CD4-positive, alpha-beta T cell treated with Interleukin-4 for 1 hour (primary cell): Measurements from ENCODE around the gene CYP19A1.
A peak's percentile ranks its signal among the peaks of the same experiment; 100 is the strongest.
"Not testable (repeated sequence)": the region's sequence is repeated elsewhere in the genome, so short reads cannot be mapped to it uniquely, and the experiment has no call there.

ENCODE experiments used
- DNase-seq, 2 donors: peaks; one replicate each; pipeline ENCODE4 v3.0.0-alpha.2; 2020 to 2022

Gene CYP19A1

DNA sequence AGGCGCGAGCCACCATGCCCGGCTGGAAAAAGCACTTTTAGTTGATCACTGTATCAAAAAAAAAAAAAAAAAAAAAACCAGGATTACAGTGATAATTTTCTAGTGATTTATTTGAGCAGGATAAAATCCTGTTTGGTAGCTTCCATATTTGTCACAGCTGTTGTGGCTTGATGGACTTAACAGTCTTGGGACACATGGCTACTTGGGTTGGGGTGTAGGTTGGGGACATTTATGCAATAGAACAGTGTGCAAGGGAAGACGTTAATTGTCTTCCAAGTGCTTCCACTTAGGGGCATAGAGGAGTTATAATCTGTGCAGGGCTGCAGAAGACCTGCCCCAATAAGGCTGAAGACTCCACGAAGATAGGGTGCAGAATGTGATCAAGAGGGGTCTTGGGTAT, 136.8 kb downstream of the CYP19A1 start:
- no peak for DNase-seq

DNA sequence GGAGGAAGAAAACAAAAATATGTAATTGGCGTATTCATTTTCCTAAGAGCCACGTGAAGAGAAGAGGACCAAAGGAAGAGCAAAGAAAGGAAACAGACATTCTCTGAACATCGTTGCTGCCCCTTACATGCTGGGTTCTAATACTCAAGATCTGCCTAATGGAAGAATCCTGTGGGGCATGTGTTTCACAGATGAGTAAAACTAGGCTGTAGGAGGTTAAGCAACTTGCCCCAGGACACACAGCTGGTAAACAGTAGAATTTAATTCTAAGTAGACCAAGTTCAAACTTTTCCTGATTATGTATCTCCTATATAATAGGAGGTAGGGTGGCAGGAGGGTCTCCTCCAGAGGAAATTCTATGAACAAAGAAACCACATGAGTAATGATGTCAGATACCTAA, 137.6 kb downstream of the CYP19A1 start:
- no peak for DNase-seq

DNA sequence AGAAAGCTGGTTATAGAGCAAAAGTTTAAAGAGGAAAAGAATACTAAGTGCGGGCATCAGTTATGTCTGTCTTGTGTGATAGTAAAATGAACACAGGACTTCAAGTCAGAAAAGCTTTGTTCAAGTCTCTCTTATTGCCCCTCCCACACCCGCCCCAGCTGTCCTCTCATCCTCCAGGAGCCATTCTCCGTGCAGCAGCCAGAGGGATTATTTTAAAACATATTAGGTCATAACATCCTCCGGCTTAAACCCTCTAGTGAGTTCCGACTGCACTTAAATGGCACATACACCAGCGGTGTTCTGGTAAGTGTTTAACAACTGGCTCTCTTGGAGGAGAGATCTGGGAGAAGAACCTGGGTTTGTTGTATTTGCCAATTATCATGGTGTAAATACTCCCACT, 138.9 kb downstream of the CYP19A1 start:
- no peak for DNase-seq

DNA sequence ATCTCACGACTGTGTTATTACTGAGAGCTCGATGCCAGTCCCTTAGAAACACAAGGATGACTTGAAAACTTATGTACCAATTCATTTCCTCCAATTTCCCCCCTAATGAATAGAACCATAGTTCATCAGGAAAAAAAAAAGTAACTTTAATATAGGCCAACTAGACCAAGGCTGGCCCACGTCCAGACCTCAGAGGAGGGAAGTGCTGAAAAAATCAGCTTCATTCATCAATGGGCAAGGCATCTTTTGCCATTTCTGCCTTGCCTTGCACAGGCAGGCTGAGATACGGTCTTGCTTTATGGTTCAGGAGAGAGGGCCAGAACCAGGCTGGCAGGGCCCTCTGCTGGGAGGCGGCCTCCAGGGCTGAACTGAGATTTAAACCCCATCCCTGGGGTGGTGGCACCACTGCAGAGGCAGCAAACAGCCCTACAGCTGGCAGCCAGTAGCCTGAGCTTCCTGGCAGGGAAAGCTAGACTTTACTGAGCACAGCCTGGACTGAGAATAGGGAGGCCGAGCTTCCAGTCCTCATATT, 139.6 kb downstream of the CYP19A1 start:
- DNase-seq: no peak

DNA sequence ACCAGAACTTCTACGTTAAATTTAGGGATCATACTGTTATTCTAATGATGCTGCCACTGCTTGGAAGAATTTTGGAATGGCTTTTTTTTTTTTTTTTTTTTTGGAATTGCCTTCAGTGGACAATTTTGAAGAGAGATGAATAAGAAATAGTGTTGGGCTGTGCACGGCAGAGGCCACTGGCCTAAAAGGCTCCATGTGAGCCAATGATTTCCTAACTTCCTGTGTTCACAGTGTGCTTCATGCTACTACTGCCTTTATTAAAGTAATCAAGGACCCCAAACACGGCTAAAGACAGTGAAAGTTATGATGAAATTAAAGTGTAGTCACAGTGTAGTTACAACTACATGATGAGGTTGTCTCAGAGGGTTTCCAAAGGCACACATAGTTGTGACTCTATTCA, 142.9 kb downstream of the CYP19A1 start:
- DNase-seq: no peak

DNA sequence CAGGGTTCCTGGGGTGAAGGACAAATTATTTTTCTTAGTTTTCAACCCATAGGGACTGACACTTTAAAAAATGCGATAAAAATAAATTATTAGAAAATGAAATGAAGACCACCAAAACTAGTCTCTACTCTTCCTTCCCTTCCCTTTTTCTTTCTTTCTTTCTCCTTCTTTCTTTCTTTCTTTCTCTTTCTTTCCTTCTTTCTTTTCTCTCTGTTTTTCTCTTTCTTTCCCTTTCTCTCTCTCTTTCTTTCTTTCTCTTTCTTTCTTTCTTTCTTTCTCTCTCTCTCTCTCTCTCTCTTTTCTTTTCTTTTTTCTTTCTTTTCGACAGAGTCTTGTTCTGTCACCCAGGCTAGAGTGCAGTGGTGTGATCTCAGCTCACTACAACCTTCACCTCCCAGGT, 144.4 kb downstream of the CYP19A1 start:
- no peak for DNase-seq

DNA sequence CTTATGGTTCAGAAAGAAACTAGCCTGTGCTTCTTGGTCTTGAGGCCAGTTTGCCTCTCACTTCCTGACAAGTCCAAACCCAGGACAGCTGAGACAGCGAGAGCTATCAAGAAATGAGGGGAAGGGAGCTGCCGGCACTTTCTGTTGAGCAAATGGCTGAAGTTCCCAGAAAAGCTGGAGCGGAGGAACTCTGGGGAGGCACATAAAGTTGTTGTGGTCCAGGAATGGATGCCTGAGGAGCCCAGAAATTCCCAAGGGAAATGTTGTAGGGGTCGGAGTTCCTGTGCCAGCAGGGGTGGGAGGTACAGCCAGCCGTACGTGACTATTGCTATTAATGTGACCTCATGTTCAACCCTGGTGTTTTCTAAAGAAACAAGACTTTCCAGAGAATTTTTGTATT, 144.9 kb downstream of the CYP19A1 start:
- DNase-seq: no peak

DNA sequence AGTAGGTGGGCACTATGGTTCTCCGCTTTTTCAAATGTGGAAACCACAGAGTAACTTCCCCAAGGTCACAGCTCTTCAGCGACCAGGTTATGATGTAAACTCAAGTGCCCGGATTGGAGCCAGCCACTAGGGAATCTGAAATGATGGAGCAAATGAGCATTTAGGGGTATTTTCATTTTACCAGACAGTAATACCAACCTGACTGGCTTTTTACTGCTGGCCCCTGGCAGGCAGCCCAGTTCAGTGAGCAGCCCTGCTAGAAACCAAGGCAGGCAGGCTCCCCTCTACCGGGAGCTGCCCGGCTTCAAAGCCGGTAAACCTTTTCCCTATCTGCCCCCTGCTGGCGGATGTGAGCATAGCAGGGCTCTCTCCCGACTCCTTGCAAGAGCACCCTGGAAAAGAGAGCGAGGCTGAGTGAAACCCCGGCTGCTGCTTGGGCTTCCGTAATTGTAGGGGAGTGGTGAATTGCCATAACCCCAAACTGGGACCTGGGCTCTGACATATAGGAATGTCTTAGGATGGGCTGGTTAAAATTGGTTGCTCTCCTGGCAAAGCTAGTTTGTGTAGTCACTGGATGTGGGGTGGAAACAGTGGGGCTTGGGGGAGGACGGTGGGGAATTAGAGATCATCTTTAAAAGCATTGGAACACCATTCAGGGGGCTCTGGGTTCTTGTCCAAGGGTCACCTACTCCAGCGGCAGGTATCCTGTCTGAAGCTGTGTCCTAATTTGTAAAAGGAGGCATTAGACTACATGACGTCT, 145.7 kb downstream of the CYP19A1 start:
- peak; percentile 58 to 64 for DNase-seq

DNA sequence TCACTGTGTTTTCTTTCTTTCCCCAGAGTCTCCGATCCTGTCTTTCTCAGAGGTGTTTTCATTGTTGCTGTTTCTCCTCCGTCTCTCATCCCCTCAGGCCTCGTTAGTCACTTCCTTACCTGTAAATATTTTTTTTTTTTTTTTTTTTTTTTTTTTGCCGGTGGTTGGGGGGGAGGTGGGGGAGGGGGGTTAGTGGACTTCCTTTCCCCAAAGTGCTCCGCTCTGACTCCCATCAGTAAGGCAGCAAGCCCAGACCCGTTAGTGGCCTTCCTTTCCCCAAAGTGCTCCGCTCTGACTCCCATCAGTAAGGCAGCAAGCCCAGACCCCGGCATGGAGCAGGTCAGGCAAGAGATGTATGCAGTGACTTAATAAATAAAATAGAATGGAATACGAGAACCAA, 146.6 kb downstream of the CYP19A1 start:
- DNase-seq: no peak

DNA sequence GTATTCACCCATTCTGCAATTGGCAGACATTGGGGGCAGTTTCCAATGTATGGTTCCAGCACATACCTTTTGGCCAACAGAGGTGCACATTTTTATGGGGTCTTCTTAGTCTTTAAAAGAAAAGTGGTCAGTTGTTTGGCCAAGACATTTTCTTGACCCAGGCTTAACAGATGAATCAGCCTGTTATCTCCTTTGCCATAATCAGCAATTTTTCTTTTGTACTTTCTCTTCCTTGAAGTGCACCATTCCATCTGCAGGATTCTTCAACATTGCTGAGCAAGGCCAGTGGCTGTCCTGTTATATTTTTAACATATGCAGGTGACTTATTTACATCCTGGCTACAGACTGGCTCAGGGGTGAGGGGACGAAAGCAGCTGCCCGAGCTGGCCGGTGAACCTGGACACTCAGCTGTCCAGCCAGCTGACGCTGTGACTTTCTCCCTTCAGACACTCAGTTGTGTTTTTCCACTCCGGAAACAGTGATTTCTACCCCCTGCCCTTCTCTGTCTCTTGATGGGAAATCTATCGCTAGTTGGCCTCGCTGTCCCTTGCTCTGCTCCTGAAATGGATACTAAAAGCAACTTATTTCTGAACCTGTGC, 147.2 kb downstream of the CYP19A1 start:
- no peak for DNase-seq

DNA sequence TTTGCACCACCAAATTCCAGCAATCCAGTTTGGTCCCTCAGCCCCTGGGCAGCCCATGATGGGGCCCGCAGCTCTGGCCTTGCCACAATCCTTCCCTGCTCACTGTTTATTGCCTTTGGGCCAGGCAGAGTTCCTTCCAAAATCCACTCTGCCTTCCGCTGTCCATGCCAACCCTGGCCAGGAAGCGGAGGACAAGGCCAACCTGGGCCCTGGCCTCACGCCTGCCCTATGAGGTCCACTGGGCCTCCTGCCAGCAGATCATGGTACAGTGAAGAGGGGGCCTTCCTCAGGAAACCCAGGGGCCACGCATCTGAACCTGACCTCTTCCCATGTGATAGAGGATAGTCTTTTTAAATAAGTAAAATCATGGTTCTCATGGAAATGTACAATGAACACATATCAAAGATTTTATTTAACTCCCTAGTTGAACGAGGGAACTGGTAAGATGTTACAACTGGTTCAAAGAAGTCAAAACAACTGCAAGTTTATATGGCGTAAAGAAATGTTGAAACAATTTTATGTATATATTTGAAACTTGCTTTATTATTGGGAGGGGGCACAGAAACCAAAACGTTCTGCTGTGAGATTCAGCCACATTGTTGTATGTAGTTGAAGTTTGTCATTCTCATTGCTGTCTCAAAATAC, 147.8 kb downstream of the CYP19A1 start:
- DNase-seq: no peak

DNA sequence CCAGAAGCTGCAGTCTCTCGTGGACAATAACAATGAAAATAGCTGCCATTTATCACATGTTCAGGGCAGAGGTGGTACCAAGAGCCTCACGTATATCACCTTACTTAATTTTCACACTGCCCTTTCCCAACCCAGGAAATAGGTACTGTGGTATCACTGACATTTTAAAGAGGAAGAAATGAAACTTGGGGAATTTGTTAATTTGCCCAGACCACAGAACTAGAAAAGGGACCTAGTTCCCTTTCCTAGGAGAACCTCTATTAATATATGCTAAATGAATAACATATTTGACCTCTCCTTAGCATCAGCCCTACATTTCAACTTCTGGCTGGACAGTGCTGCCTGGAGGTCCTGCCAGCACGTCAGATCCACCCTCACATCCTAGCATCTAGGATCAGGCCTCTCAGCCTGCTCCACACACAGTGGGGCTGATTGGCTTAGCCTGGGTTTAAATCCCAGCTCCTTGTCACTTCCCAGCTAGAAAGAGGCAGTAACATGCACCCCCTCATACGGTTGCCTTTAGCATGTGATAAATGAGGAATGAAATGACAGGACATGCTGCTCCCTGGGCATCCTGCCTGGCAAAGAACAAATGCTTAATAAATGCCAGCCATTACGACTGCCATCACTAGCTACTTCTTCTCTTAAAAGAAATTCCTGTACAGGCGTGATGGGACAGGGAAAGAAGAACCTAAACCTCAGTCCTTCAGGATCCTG, 148.6 kb downstream of the CYP19A1 start:
- DNase-seq: no peak

DNA sequence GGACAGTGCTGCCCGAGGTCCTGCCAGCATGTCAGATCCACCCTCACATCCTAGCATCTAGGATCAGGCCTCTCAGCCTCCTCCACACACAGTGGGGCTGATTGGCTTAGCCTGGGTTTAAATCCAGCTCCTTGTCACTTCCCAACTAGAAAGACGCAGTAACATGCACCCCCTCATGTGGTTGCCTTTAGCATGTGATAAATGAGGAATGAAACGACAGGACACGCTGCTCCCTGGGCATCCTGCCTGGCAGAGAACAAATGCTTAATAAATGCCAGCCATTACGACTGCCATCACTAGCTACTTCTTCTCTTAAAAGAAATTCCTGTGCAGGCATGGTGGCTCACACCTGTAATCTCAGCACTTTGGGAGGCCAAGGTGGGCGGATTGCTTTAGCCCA, 149.6 kb downstream of the CYP19A1 start:
- DNase-seq: not testable (repeated sequence)

DNA sequence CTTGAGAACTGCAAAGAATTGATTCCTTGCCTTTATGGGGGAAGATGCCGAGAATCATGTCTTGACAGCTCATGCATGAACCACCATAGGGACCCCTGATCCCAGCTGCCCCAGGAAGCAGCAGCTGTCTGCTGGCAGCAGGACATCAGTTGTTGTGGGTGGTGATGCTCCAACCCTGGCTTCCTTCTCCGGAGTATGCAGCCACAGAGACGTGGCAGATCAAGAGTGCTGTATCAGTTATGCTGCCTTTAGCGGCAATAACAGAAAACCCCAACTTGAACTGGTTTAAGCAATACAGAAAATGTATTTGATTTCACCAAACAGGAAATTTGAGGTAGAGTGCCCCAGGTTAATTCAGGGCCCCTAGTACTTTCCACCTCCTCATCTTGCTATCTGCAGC, 151.5 kb downstream of the CYP19A1 start:
- DNase-seq: no peak

DNA sequence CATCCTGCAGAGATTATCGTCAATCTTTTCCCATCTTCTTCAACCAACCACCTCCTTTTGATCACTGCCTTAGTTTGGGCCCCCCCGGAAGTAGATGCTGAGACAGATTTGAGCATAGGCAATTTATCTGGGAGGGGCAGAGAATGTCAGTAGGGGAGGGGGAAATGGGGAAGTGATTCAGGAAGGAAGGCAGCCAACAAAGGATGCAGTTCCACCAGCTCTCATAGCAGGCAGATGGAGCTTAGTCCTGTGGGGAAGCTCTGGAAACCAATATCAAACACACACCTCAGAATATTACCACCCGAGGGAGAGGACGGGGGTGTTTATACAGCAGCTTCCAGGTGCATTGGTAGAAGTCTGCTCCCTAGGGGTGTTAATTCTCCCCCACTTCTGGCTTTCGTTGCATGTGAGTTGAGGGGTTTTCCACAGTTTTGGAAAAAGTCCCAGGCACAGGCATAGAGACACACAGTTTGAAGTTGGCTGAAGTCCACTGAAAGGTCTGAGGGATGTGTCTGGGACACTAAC, 152.2 kb downstream of the CYP19A1 start:
- no peak for DNase-seq

DNA sequence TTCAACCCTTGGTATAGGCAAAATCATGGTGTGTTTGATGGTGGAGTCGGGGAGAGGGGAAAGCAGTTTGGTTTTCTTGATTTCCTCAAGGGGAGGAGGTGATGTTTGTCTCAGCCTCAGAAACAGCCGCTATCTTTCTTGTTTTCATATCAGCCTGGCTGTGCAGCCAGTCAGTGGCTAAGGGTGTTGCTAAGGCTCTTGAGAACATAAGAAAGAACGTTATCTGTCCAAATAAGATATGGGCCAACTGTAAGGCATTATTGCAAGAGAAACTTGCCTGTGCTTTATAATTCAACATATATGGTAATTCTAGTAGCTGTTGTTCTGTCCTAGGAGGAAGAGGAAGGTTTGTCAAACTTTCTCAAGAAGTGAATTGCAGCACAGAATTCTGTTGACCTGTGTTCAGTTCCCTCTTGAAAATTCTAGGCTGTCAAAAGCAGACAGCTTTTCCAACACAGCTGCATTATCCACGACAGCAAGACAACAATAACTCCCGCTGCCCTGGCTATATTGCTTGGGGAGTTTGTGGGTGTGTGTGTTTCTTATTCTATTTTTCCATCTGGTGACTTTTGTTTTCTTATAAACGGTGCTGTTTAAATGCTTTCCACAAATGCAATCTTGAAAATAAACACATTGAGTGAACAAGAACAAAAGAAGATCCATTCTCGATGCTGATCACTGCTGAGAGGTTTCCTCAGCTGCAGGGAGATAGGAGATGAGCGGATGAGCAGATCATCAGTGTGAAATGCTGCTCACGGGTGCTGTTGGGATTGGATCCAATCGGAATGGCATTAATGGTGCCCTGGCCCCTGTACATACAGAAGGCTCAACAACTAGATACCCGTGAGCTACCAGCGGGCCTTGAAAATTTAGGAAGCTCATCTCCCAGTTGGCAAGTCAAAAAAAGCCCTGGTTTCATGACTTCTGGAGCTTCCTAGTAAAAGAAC, 152.9 kb downstream of the CYP19A1 start:
- no peak for DNase-seq

DNA sequence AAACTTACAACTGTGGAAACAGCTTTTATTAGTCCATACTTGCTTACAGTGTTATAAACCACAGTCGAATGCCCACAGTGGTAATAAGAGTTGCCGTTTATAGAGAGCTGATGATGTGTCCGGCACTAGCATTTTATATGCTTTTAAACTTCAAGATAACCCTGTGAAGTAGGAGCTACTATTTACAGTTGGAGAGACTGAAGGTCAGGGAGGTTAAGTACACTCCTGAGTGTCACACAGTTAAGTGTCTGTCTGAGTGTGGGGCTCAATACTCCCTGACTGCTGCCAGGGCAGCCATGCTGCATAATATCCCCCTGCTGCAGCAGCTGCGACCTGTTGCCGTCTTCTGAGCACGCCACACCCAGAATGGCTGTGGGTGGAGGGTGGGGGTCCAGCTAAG, 153.8 kb downstream of the CYP19A1 start:
- DNase-seq: no peak

DNA sequence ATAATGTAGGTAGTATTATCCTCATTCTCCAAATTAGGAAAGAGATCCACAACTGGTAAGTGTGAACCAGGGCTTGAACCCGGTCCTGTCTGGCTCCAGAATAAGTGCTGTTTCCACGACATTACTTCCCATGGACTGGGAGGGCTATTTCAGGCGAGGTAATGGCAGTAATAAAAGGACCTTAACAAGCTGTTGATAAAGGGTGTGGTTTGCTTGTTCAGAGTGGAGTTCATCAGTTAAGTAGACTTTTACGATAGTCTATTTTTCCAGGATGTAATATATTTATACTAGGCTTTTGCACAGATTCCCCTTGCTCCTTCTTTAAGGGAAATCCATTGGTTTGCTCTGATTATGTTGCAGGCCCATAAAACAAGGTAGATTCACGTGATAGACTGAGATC, 155.3 kb downstream of the CYP19A1 start:
- DNase-seq: no peak

DNA sequence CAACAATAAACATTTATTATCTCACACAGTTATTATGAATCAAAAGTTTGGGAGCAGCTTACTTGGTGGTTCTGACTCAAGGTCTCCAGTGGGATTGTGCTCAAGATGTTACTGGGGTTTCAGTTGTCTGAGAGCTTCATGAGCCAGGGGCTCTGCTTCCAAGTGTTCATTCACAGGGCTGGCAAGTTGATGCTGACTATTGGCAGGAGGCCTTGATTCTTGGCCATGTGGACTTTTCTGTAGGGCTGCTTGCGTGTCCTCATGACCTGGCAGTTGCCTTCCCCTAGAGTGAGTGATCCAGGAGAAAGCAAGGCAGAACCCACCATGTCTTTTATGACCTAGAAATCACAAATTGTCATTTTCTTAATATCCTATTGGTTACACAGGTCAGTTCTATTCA, 156.5 kb downstream of the CYP19A1 start:
- no peak for DNase-seq

DNA sequence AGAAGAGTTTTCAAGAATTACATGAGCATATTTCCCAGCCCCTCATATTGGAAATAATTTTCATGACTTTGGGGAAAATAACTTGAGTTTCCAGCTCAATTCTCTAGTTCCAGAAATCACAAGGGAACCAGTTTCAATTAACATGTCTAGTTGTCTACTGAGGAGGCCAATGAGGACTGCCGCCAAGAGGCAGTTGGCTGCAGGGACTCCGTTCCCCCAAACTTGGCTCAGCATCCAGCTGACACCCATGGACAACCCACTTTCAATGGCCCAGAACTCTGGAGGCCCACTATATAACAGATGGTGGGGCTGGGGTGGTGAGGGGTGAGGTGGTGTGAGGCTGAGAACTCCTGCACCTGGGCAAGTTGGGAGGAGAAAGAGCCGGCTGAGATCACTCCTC, 157.2 kb downstream of the CYP19A1 start:
- no peak for DNase-seq

DNA sequence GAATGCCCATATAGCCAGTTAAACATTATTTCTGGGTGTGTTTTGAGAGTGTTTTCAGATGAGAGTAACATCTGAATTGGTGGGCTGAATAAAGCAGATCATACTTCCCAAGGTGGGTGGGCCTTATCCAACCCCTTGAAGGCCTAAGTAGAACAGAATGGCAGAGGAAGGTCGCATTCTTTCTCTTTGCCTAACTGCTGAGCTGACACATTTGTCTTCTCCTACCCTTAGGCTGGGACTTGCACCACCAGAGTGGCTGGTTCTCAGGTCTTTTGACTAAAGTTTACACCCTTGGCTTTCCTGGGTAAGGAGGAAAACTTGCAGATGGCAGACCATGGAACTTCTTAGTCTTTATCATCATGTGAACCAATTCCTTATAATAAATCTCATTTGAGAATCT, 157.9 kb downstream of the CYP19A1 start:
- no peak for DNase-seq

DNA sequence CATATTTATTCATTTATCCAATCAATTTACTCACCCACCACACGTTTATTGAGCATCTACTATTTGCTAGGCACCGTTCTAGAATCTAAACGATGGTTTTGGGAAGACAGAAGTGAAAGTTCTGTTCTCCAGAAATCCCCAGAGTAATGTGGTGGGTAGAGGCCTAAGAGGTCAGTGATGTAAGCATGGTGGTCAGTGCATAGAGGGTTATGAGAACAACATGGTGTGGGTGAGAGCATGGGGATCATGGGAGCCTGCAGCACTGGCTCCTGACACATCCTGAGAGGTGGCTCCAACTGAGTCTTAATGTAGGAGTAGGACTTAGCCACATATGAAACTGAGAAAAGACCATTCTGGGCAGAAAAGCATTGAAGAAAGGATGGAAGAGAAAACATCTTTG, 158.4 kb downstream of the CYP19A1 start:
- no peak for DNase-seq
